Panc1 (cell line): ENCODE data around the gene GPLD1.

Experiments used
- CTCF ChIP-seq: fragments of 450-650 bp; IDR thresholded peaks from 2 replicates; pipeline ENCODE4 v1.5.1; 2017; ENCODE audit warnings: mild to moderate bottlenecking
- POLR2AphosphoS5 ChIP-seq: IDR thresholded peaks from 2 replicates; pipeline ENCODE4 v1.6.1; 2012; ENCODE audit warnings: mild to moderate bottlenecking, low read depth, low read length, moderate library complexity
- REST ChIP-seq, 2 experiments: IDR thresholded peaks; 2 replicates each; pipeline ENCODE4 v1.6.1; 2011 to 2012; ENCODE audit warnings: low read depth in 2 of 2, control low read depth in 1 of 2, low read length in 1 of 2, mild to moderate bottlenecking in 1 of 2, moderate library complexity in 1 of 2; ENCODE audit not compliant: insufficient read depth in 1 of 2
- SIN3A ChIP-seq: IDR thresholded peaks from 2 replicates; pipeline ENCODE4 v1.6.1; 2012; ENCODE audit warnings: low read depth, mild to moderate bottlenecking, low read length, moderate library complexity, borderline replicate concordance; ENCODE audit not compliant: insufficient read depth
- TCF7L2 ChIP-seq: IDR thresholded peaks from 2 replicates; pipeline ENCODE4 v1.6.1; 2011; ENCODE audit warnings: mild to moderate bottlenecking, low read depth, low read length, inconsistent platforms

GRCh38 chr6:24441599-24441904 is 47.8 kb downstream of the GPLD1 start:
- no peak for TF ChIP-seq POLR2AphosphoS5
- no peak for TF ChIP-seq CTCF
- no peak for TF ChIP-seq REST (IDR thresholded peaks at IDR 0.05; ENCODE audit: insufficient read depth in 1 of 2, low read depth in 2 of 2, low read length in 1 of 2)
- no peak for TF ChIP-seq SIN3A
- no peak for TF ChIP-seq TCF7L2
